Panc1 (cell line): ENCODE results near the gene DLG2.

ENCODE experiments used
- POLR2AphosphoS5 ChIP-seq: IDR thresholded peaks from 2 replicates; pipeline ENCODE4 v1.6.1; 2012; ENCODE audit warnings: mild to moderate bottlenecking, low read depth, low read length, moderate library complexity
- SIN3A ChIP-seq: IDR thresholded peaks from 2 replicates; pipeline ENCODE4 v1.6.1; 2012; ENCODE audit warnings: low read depth, mild to moderate bottlenecking, low read length, moderate library complexity, borderline replicate concordance; ENCODE audit not compliant: insufficient read depth
- TCF7L2 ChIP-seq: IDR thresholded peaks from 2 replicates; pipeline ENCODE4 v1.6.1; 2011; ENCODE audit warnings: mild to moderate bottlenecking, low read depth, low read length, inconsistent platforms
- TF ChIP-seq, protein P1 (sequence below): fragments of 450-650 bp; IDR thresholded peaks from 2 replicates; pipeline ENCODE4 v1.5.1; 2017; ENCODE audit warnings: mild to moderate bottlenecking
- TF ChIP-seq, protein P2 (sequence below), 2 experiments: IDR thresholded peaks; 2 replicates each; pipeline ENCODE4 v1.6.1; 2011 to 2012; ENCODE audit warnings: low read depth in 2 of 2, control low read depth in 1 of 2, low read length in 1 of 2, mild to moderate bottlenecking in 1 of 2, moderate library complexity in 1 of 2; ENCODE audit not compliant: insufficient read depth in 1 of 2

DNA sequence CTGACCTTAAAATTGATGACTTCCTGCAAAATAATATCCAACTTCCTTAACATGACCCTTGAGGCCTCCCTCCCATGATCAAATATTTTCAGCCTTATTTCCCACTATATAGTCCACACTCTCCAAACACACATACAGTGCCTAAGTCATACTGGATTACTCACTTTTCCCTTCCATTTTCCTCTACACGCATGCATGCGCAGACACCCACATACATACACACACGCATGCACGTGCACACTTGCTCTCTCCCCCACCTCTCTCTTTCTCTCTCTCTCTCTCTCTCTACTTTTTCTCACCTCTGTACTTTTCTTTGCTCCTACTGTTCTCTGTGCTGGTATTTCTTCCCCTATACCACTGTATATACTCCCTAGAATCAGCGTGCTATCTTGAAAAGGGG is 28.1 kb downstream of the DLG2 start:
- TF ChIP-seq, protein P1, sequence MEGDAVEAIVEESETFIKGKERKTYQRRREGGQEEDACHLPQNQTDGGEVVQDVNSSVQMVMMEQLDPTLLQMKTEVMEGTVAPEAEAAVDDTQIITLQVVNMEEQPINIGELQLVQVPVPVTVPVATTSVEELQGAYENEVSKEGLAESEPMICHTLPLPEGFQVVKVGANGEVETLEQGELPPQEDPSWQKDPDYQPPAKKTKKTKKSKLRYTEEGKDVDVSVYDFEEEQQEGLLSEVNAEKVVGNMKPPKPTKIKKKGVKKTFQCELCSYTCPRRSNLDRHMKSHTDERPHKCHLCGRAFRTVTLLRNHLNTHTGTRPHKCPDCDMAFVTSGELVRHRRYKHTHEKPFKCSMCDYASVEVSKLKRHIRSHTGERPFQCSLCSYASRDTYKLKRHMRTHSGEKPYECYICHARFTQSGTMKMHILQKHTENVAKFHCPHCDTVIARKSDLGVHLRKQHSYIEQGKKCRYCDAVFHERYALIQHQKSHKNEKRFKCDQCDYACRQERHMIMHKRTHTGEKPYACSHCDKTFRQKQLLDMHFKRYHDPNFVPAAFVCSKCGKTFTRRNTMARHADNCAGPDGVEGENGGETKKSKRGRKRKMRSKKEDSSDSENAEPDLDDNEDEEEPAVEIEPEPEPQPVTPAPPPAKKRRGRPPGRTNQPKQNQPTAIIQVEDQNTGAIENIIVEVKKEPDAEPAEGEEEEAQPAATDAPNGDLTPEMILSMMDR: no peak
- TF ChIP-seq SIN3A (no peak), POLR2AphosphoS5 (no peak), TCF7L2 (no peak)
- TF ChIP-seq, protein P2, sequence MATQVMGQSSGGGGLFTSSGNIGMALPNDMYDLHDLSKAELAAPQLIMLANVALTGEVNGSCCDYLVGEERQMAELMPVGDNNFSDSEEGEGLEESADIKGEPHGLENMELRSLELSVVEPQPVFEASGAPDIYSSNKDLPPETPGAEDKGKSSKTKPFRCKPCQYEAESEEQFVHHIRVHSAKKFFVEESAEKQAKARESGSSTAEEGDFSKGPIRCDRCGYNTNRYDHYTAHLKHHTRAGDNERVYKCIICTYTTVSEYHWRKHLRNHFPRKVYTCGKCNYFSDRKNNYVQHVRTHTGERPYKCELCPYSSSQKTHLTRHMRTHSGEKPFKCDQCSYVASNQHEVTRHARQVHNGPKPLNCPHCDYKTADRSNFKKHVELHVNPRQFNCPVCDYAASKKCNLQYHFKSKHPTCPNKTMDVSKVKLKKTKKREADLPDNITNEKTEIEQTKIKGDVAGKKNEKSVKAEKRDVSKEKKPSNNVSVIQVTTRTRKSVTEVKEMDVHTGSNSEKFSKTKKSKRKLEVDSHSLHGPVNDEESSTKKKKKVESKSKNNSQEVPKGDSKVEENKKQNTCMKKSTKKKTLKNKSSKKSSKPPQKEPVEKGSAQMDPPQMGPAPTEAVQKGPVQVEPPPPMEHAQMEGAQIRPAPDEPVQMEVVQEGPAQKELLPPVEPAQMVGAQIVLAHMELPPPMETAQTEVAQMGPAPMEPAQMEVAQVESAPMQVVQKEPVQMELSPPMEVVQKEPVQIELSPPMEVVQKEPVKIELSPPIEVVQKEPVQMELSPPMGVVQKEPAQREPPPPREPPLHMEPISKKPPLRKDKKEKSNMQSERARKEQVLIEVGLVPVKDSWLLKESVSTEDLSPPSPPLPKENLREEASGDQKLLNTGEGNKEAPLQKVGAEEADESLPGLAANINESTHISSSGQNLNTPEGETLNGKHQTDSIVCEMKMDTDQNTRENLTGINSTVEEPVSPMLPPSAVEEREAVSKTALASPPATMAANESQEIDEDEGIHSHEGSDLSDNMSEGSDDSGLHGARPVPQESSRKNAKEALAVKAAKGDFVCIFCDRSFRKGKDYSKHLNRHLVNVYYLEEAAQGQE (IDR thresholded peaks at IDR 0.05; ENCODE audit: insufficient read depth in 1 of 2, low read depth in 2 of 2, low read length in 1 of 2): no peak
